Measurements from ENCODE around the gene HOMEZ.

DNA sequence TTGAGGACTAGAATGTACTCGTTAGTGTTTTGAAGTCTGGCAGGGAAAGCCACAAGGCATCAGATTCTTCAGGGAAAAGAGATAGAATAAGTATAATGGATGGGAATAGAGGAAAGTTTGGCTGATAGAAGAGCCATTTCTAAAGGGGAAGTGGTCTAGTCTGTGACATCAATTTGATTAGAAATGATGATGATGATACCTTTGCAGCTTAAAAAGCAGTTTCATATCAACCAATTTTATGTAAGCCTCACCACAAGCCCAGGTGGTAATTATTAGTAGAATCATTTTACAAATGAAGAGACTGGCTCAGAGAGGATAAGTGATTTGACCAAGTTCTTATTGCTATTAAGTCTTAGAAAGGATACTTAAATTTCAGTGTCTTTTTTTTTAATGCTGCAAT lies 45.3 kb downstream of the HOMEZ start:
- TF ChIP-seq CTCF (IDR thresholded peaks at IDR 0.05): no peak
- no peak for TF ChIP-seq POLR2A (IDR thresholded peaks at IDR 0.05)
